GM12875 (cell line): ENCODE data around the gene GATAD2B.
"Not testable (repeated sequence)": the region's sequence is repeated elsewhere in the genome, so short reads cannot be mapped to it uniquely, and the experiment has no call there.

Experiments used
- H3K4me3 ChIP-seq: one replicate; pipeline ENCODE4 v1.5.1; 2011; ENCODE audit warnings: low read depth, low read length, control low read depth
- CTCF ChIP-seq: IDR thresholded peaks from 2 replicates; pipeline ENCODE4 v1.5.1; 2011; ENCODE audit warnings: low read depth, mild to moderate bottlenecking, control low read depth, inconsistent platforms, low read length, moderate library complexity, borderline replicate concordance; ENCODE audit not compliant: insufficient read depth

GATAD2B gene

GRCh38 chr1:153849487-153850185 is 73.1 kb downstream of the GATAD2B start:
- no peak overlapping the region for H3K4me3 ChIP-seq
- no peak for TF ChIP-seq CTCF

GRCh38 chr1:153848805-153849204 is 74.0 kb downstream of the GATAD2B start:
- H3K4me3 ChIP-seq, result no peak overlapping the region
- TF ChIP-seq CTCF, result no peak

GRCh38 chr1:153845158-153845557 is 77.6 kb downstream of the GATAD2B start:
- TF ChIP-seq CTCF, result no peak

GRCh38 chr1:153844349-153844748 is 78.4 kb downstream of the GATAD2B start:
- H3K4me3 ChIP-seq, result not testable (repeated sequence)

More at GRCh38 chr1:153845158-153845557, 77.6 kb downstream of the GATAD2B start:
- H3K4me3 ChIP-seq, result no peak overlapping the region

- no peak for TF ChIP-seq CTCF
- H3K4me3 ChIP-seq, result no peak overlapping the region
Measured at GRCh38 chr1:153842006-153842471, 80.7 kb downstream of the GATAD2B start.

- no peak for TF ChIP-seq CTCF
- H3K4me3 ChIP-seq, result no peak overlapping the region
Measured at GRCh38 chr1:153841463-153841994, 81.2 kb downstream of the GATAD2B start.

- not testable (repeated sequence) for H3K4me3 ChIP-seq
Measured at GRCh38 chr1:153840774-153841173, 82.0 kb downstream of the GATAD2B start.

- H3K4me3 ChIP-seq, result not testable (repeated sequence)
Measured at GRCh38 chr1:153833968-153834367, 88.8 kb downstream of the GATAD2B start.

GRCh38 chr1:153833171-153833570 is 89.6 kb downstream of the GATAD2B start:
- no peak for TF ChIP-seq CTCF
- no peak overlapping the region for H3K4me3 ChIP-seq
